ENCODE data around the gene EMSY. TPM values are rescaled to one million over a fixed set of nuclear protein-coding genes. Genes with fewer than 3 reads are reported as not detected.

The EMSY gene
- total and polyA plus RNA-seq, 2 of the 13 experiments (the other 11 are each of a cell fraction or from before 2014, with no cell fraction given): 11.6 to 18.5 TPM

GRCh38 chr11:76600124-76600655 lies 155.4 kb downstream of the EMSY start:
- WGBS (ENCODE audit: low lambda C conversion rate): 31% methylated on average over 10 of the region's 10 CpGs
- H3K4me1 ChIP-seq (ENCODE audit: insufficient read depth, low read length): no peaks in the 10 kb centered on the region
- in situ Hi-C loops (cut with HindIII; ENCODE audit: extremely low pct_ligation_motif_present, low pct_unique_long_range_greater_than_20kb): no loop called here
- TF ChIP-seq SALL2 (CRISPR knock-in tag; IDR thresholded peaks at IDR 0.05) (no peak), IRF1 (CRISPR knock-in tag; IDR thresholded peaks at IDR 0.05; ENCODE audit: low read depth) (no peak), ZNF597 (CRISPR knock-in tag; IDR thresholded peaks at IDR 0.05) (no peak), TEF (CRISPR knock-in tag; IDR thresholded peaks at IDR 0.05) (no peak), LRRFIP1 (CRISPR knock-in tag; conservative IDR thresholded peaks at IDR 0.05) (no peak), PAXIP1 (CRISPR knock-in tag; conservative IDR thresholded peaks at IDR 0.05) (no peak), FIP1L1 (IDR thresholded peaks at IDR 0.05; ENCODE audit: borderline replicate concordance, insufficient read depth, low read depth, low read length) (no peak), ZFAT (CRISPR knock-in tag; conservative IDR thresholded peaks at IDR 0.05) (no peak), CHD4 (IDR thresholded peaks at IDR 0.05; ENCODE audit: borderline replicate concordance, low read length) (no peak), HNRNPL (IDR thresholded peaks at IDR 0.05; ENCODE audit: low read depth, low read length) (no peak), ZNF878 (CRISPR knock-in tag; IDR thresholded peaks at IDR 0.05) (no peak), SRSF9 (IDR thresholded peaks at IDR 0.05; ENCODE audit: borderline replicate concordance, insufficient read depth, low read depth, low read length, poor library complexity, severe bottlenecking) (no peak), STAG1 (CRISPR knock-in tag; IDR thresholded peaks at IDR 0.05) (no peak), ZNF180 (CRISPR knock-in tag; IDR thresholded peaks at IDR 0.05; ENCODE audit: borderline replicate concordance, low read depth) (no peak), ZMAT5 (CRISPR knock-in tag; IDR thresholded peaks at IDR 0.05; ENCODE audit: borderline replicate concordance, low read depth) (no peak)
- no peaks in the 10 kb centered on the region for H4K20me1 ChIP-seq (ENCODE audit: insufficient read depth, low read length)
- FAIRE-seq: no peak
- peaks cover 4 to 38% of the 10 kb centered on the region in 2 experiments for H3K27me3 ChIP-seq (ENCODE audit: control insufficient read depth in 1 of 2, insufficient read depth in 2 of 2, low read length in 2 of 2)
- no peak overlapping the region for H2AFZ ChIP-seq (ENCODE audit: low read length)
- intact Hi-C loops (cut with micrococcal nuclease; ENCODE audit: unreplicated experiment): no loop called here
- no peak overlapping the region for H3K9ac ChIP-seq (ENCODE audit: insufficient read depth, low read depth, low read length)
- no peak overlapping the region for H3K4me2 ChIP-seq (ENCODE audit: low read depth, low read length)
- ATAC-seq: no peak
- CTCF ChIA-PET (ENCODE audit: low intra/inter-chr PET ratio, low total read pairs): no interaction called here
- no peaks in the 10 kb centered on the region for H3K36me3 ChIP-seq (replicated peaks in 1 of 2; ENCODE audit: control insufficient read depth in 1 of 2, insufficient read depth in 2 of 2, low read length in 2 of 2)
- DNase-seq (ENCODE audit: low spot score): no peak
- no peaks in the 10 kb centered on the region for H3K9me3 ChIP-seq (ENCODE audit: low read length)
- BruUV-seq (replicated peaks): no TSS peak
- POLR2A ChIA-PET: no interaction called here
- no peak overlapping the region for H3K27ac ChIP-seq (ENCODE audit: extremely low read length, insufficient read depth, low read length)
- H3K4me3 ChIP-seq (replicated peaks in 1 of 3; ENCODE audit: insufficient read depth in 1 of 3, low read depth in 2 of 3, low read length in 3 of 3): no peak overlapping the region
- no peaks in the 10 kb centered on the region for H3K79me2 ChIP-seq (ENCODE audit: insufficient read depth, low read length)
